ENCODE results near the gene MVB12B.

GRCh38 chr9:126346031-126346430 is 19.4 kb downstream of the MVB12B start:
- TF ChIP-seq, protein P1, sequence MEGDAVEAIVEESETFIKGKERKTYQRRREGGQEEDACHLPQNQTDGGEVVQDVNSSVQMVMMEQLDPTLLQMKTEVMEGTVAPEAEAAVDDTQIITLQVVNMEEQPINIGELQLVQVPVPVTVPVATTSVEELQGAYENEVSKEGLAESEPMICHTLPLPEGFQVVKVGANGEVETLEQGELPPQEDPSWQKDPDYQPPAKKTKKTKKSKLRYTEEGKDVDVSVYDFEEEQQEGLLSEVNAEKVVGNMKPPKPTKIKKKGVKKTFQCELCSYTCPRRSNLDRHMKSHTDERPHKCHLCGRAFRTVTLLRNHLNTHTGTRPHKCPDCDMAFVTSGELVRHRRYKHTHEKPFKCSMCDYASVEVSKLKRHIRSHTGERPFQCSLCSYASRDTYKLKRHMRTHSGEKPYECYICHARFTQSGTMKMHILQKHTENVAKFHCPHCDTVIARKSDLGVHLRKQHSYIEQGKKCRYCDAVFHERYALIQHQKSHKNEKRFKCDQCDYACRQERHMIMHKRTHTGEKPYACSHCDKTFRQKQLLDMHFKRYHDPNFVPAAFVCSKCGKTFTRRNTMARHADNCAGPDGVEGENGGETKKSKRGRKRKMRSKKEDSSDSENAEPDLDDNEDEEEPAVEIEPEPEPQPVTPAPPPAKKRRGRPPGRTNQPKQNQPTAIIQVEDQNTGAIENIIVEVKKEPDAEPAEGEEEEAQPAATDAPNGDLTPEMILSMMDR (IDR thresholded peaks at IDR 0.05): no peak
- TF ChIP-seq POLR2AphosphoS5 (IDR thresholded peaks at IDR 0.05; ENCODE audit: insufficient read depth in 1 of 2, low read depth in 1 of 2) (no peak), POLR2A (IDR thresholded peaks at IDR 0.05) (no peak)

Measured in vagina (tissue), 2 donors.